GM18909 (cell line): ENCODE results near the gene TNS1.

ENCODE experiments used
- ATAC-seq: cut with Tn5 transposase; IDR thresholded peaks from one replicate; pipeline ENCODE4 v1.9.1; 2021; ENCODE audit warnings: mild to moderate bottlenecking; ENCODE audit not compliant: unreplicated experiment, poor library complexity

Gene TNS1

GRCh38 chr2:217886720-217887309 lies 116.0 kb downstream of the TNS1 start:
- peak; percentile 68 for ATAC-seq

- ATAC-seq = no peak
These were observed 116.7 kb downstream of the TNS1 start for GRCh38 chr2:217886091-217886490.

GRCh38 chr2:217884985-217885384 lies 117.8 kb downstream of the TNS1 start:
- no peak for ATAC-seq

GRCh38 chr2:217880891-217881290 lies 121.9 kb downstream of the TNS1 start:
- ATAC-seq = no peak

- ATAC-seq = no peak
These were observed 122.4 kb downstream of the TNS1 start for GRCh38 chr2:217880287-217880889.

- ATAC-seq = no peak
These were observed 123.7 kb downstream of the TNS1 start for GRCh38 chr2:217878915-217879590.

- no peak for ATAC-seq
These were observed 124.9 kb downstream of the TNS1 start for GRCh38 chr2:217877866-217878265.

GRCh38 chr2:217876253-217876570 lies 126.6 kb downstream of the TNS1 start:
- no peak for ATAC-seq

GRCh38 chr2:217875556-217876252 lies 127.1 kb downstream of the TNS1 start:
- ATAC-seq = no peak

GRCh38 chr2:217875138-217875537 lies 127.7 kb downstream of the TNS1 start:
- no peak for ATAC-seq

GRCh38 chr2:217873371-217873770 lies 129.4 kb downstream of the TNS1 start:
- no peak for ATAC-seq

GRCh38 chr2:217872319-217872718 lies 130.5 kb downstream of the TNS1 start:
- ATAC-seq = no peak

GRCh38 chr2:217870528-217871011 lies 132.2 kb downstream of the TNS1 start:
- ATAC-seq = no peak

GRCh38 chr2:217868911-217869334 lies 133.9 kb downstream of the TNS1 start:
- ATAC-seq = no peak

GRCh38 chr2:217868265-217868892 lies 134.4 kb downstream of the TNS1 start:
- ATAC-seq = no peak

GRCh38 chr2:217866457-217866856 lies 136.3 kb downstream of the TNS1 start:
- ATAC-seq = no peak

GRCh38 chr2:217864963-217865772 lies 137.6 kb downstream of the TNS1 start:
- ATAC-seq = peak; percentile 59

GRCh38 chr2:217863883-217864282 lies 138.9 kb downstream of the TNS1 start:
- no peak for ATAC-seq

GRCh38 chr2:217861334-217861877 lies 141.4 kb downstream of the TNS1 start:
- no peak for ATAC-seq

GRCh38 chr2:217859926-217860325 lies 142.9 kb downstream of the TNS1 start:
- ATAC-seq = no peak
